ENCODE results near the gene FBXW5. TPM values are rescaled to one million over a fixed set of nuclear protein-coding genes. Genes with fewer than 3 reads are reported as not detected.

The FBXW5 gene
- total and polyA plus RNA-seq, 12 donors: 118 to 215 (median 145) TPM

GRCh38 chr9:136962163-136962562 is 17.6 kb upstream of the FBXW5 start:
- intact Hi-C loops (cut with DNase I): no loop called here
- no peaks in the 10 kb centered on the region for H3K36me3 ChIP-seq
- no peaks in the 10 kb centered on the region for H3K9me3 ChIP-seq
- peaks cover 3 to 48% (median 22%) of the 10 kb centered on the region in 9 donors for H3K4me1 ChIP-seq
- no peaks in the 10 kb centered on the region for H3K27me3 ChIP-seq
- no peak for DNase-seq
- 97% methylated on average over 9 of the region's 9 CpGs for WGBS, 2 donors
- no peak for ATAC-seq
- no peak overlapping the region for H3K4me3 ChIP-seq
- peak overlapping the region in 2 of 10 donors; percentile 19 to 34 for H3K27ac ChIP-seq
- TF ChIP-seq CTCF (IDR thresholded peaks at IDR 0.05): no peak

- DNase-seq: peak in 1 of 2 donors; percentile 62
- intact Hi-C loops (cut with DNase I): no loop called here
- H3K36me3 ChIP-seq: no peaks in the 10 kb centered on the region
- 63 to 66% methylated on average over 22 to 23 of the region's 23 CpGs for whole genome bisulfite sequencing, 2 donors
- no peak overlapping the region for H3K4me3 ChIP-seq
- H3K4me1 ChIP-seq: peaks cover 3 to 48% (median 22%) of the 10 kb centered on the region in 9 donors
- H3K27ac ChIP-seq: peak overlapping the region in 6 of 10 donors; percentile 19 to 47 (median 30)
- no peaks in the 10 kb centered on the region for H3K27me3 ChIP-seq
- H3K9me3 ChIP-seq: no peaks in the 10 kb centered on the region
- ATAC-seq: peak; percentile 56 to 89 (median 78)
- TF ChIP-seq CTCF (IDR thresholded peaks at IDR 0.05): no peak
These were observed 16.9 kb upstream of the FBXW5 start for GRCh38 chr9:136961279-136962065.

- no peak for TF ChIP-seq CTCF (IDR thresholded peaks at IDR 0.05)
- 83 to 87% methylated on average over 15 of the region's 15 CpGs for WGBS, 2 donors
- Histone ChIP-seq H3K4me3 (no peak overlapping the region), H3K36me3 (no peaks in the 10 kb centered on the region), H3K27me3 (no peaks in the 10 kb centered on the region), H3K4me1 (peaks cover 2 to 42% (median 16%) of the 10 kb centered on the region in 9 donors), H3K9me3 (no peaks in the 10 kb centered on the region), H3K27ac (peak overlapping the region in 2 of 10 donors; percentile 26 to 47)
- no peak for DNase-seq
- intact Hi-C loops (cut with DNase I): no loop called here
- peak in 1 of 8 donors; percentile 11 for ATAC-seq
These were observed 16.4 kb upstream of the FBXW5 start for GRCh38 chr9:136960938-136961275.

- peaks cover 0 to 38% (median 14%) of the 10 kb centered on the region in 9 donors for H3K4me1 ChIP-seq
- H3K9me3 ChIP-seq: no peaks in the 10 kb centered on the region
- WGBS, 2 donors: 77 to 89% methylated on average over 19 of the region's 19 CpGs
- intact Hi-C loops (cut with DNase I): no loop called here
- ATAC-seq (no peak), DNase-seq (no peak)
- H3K27ac ChIP-seq: peak overlapping the region in 1 of 10 donors; percentile 65
- H3K27me3 ChIP-seq: no peaks in the 10 kb centered on the region
- no peak overlapping the region for H3K4me3 ChIP-seq
- H3K36me3 ChIP-seq: no peaks in the 10 kb centered on the region
- no peak for TF ChIP-seq CTCF (IDR thresholded peaks at IDR 0.05)
These were observed 15.8 kb upstream of the FBXW5 start for GRCh38 chr9:136960212-136960937.
